ENCODE data around the gene ZSCAN30. TPM values are rescaled to one million over a fixed set of nuclear protein-coding genes. Genes with fewer than 3 reads are reported as not detected.

The ZSCAN30 gene
- total RNA-seq, 1 experiment from 2014 or later = 5.3 TPM

GRCh38 chr18:35278969-35279368 lies 11.1 kb downstream of the ZSCAN30 start:
- no peak for DNase-seq (ENCODE audit: low read depth)

- no peak for DNase-seq (ENCODE audit: low read depth)
Observed at GRCh38 chr18:35278085-35278484, 11.9 kb downstream of the ZSCAN30 start.

GRCh38 chr18:35277633-35278032 lies 12.4 kb downstream of the ZSCAN30 start:
- DNase-seq (ENCODE audit: low read depth) = no peak

GRCh38 chr18:35276267-35276666 lies 13.8 kb downstream of the ZSCAN30 start:
- DNase-seq (ENCODE audit: low read depth) = no peak

- DNase-seq (ENCODE audit: low read depth) = no peak
Observed at GRCh38 chr18:35271656-35272055, 18.4 kb downstream of the ZSCAN30 start.

- no peak for DNase-seq (ENCODE audit: low read depth)
Observed at GRCh38 chr18:35268821-35269220, 21.2 kb downstream of the ZSCAN30 start.

GRCh38 chr18:35267809-35268208 lies 22.2 kb downstream of the ZSCAN30 start:
- DNase-seq (ENCODE audit: low read depth) = no peak

- DNase-seq (ENCODE audit: low read depth) = no peak
Observed at GRCh38 chr18:35267161-35267651, 22.8 kb downstream of the ZSCAN30 start.

GRCh38 chr18:35264409-35264808 lies 25.6 kb downstream of the ZSCAN30 start:
- DNase-seq (ENCODE audit: low read depth) = no peak

- no peak for DNase-seq (ENCODE audit: low read depth)
Observed at GRCh38 chr18:35256947-35257346, 33.1 kb downstream of the ZSCAN30 start.

- no peak for DNase-seq (ENCODE audit: low read depth)
Observed at GRCh38 chr18:35253655-35254287, 36.3 kb downstream of the ZSCAN30 start.

GRCh38 chr18:35252466-35252865 lies 37.6 kb downstream of the ZSCAN30 start:
- DNase-seq (ENCODE audit: low read depth) = no peak

- DNase-seq (ENCODE audit: low read depth) = no peak
Observed at GRCh38 chr18:35248429-35248828, 41.6 kb downstream of the ZSCAN30 start.

GRCh38 chr18:35247412-35248249 lies 42.4 kb downstream of the ZSCAN30 start:
- no peak for DNase-seq (ENCODE audit: low read depth)

- DNase-seq (ENCODE audit: low read depth) = no peak
Observed at GRCh38 chr18:35246831-35247230, 43.2 kb downstream of the ZSCAN30 start.

- DNase-seq (ENCODE audit: low read depth) = no peak
Observed at GRCh38 chr18:35245719-35246317, 44.2 kb downstream of the ZSCAN30 start.

GRCh38 chr18:35244671-35245070 lies 45.4 kb downstream of the ZSCAN30 start:
- DNase-seq (ENCODE audit: low read depth) = no peak

- DNase-seq (ENCODE audit: low read depth) = no peak
Observed at GRCh38 chr18:35242426-35242825, 47.6 kb downstream of the ZSCAN30 start.

GRCh38 chr18:35241448-35241804 lies 48.6 kb downstream of the ZSCAN30 start:
- no peak for DNase-seq (ENCODE audit: low read depth)

GRCh38 chr18:35240664-35241447 lies 49.2 kb downstream of the ZSCAN30 start, which contains the start of gene ZNF397:
Gene ZNF397, plus strand, starts transcription at chr18:35241034. Its CDS starts 1,437 bp downstream, at chr18:35242471.
- peak; percentile 97 for DNase-seq (ENCODE audit: low read depth)

GRCh38 chr18:35239314-35239713 lies 50.7 kb downstream of the ZSCAN30 start:
- DNase-seq (ENCODE audit: low read depth) = no peak

Data from Daoy (cell line).